ENCODE results near the gene CCDC102B.

Gene CCDC102B

GRCh38 chr18:68797871-68798270 lies at the start of gene CCDC102B:
Gene CCDC102B (plus strand): TSS chr18:68798080. CDS start chr18:68836764, 38,684 bp downstream.
- no peaks in the 10 kb centered on the region for H3K27me3 ChIP-seq (replicated peaks; ENCODE audit: control insufficient read depth, insufficient read depth, low read length)
- no peaks in the 10 kb centered on the region for H3K36me3 ChIP-seq (ENCODE audit: control insufficient read depth, insufficient read depth, low read length)
- DNase-seq (ENCODE audit: extremely low read depth, insufficient read length) = no peak
- no peak for TF ChIP-seq CTCF (IDR thresholded peaks at IDR 0.05; ENCODE audit: insufficient read depth, low read length, poor library complexity, severe bottlenecking)
- no peak within 1 kb of the TSS for H3K4me3 ChIP-seq (replicated peaks; ENCODE audit: low read depth, low read length)

- no peak for TF ChIP-seq CTCF (IDR thresholded peaks at IDR 0.05; ENCODE audit: insufficient read depth, low read length, poor library complexity, severe bottlenecking)
- DNase-seq (ENCODE audit: extremely low read depth, insufficient read length) = no peak
- Histone ChIP-seq H3K27me3 (replicated peaks; ENCODE audit: control insufficient read depth, insufficient read depth, low read length) (no peaks in the 10 kb centered on the region), H3K4me3 (replicated peaks; ENCODE audit: low read depth, low read length) (no peak overlapping the region), H3K36me3 (ENCODE audit: control insufficient read depth, insufficient read depth, low read length) (no peaks in the 10 kb centered on the region)
Measured at GRCh38 chr18:68757126-68757525, 40.8 kb upstream of the CCDC102B start.

GRCh38 chr18:68759308-68759707 lies 38.6 kb upstream of the CCDC102B start:
- TF ChIP-seq CTCF (IDR thresholded peaks at IDR 0.05; ENCODE audit: insufficient read depth, low read length, poor library complexity, severe bottlenecking) = no peak
- no peaks in the 10 kb centered on the region for H3K27me3 ChIP-seq (replicated peaks; ENCODE audit: control insufficient read depth, insufficient read depth, low read length)
- H3K36me3 ChIP-seq (ENCODE audit: control insufficient read depth, insufficient read depth, low read length) = no peaks in the 10 kb centered on the region
- H3K4me3 ChIP-seq (replicated peaks; ENCODE audit: low read depth, low read length) = no peak overlapping the region
- DNase-seq (ENCODE audit: extremely low read depth, insufficient read length) = no peak

- Histone ChIP-seq H3K27me3 (replicated peaks; ENCODE audit: control insufficient read depth, insufficient read depth, low read length) (no peaks in the 10 kb centered on the region), H3K36me3 (ENCODE audit: control insufficient read depth, insufficient read depth, low read length) (no peaks in the 10 kb centered on the region), H3K4me3 (replicated peaks; ENCODE audit: low read depth, low read length) (no peak overlapping the region)
- TF ChIP-seq CTCF (IDR thresholded peaks at IDR 0.05; ENCODE audit: insufficient read depth, low read length, poor library complexity, severe bottlenecking) = no peak
- DNase-seq (ENCODE audit: extremely low read depth, insufficient read length) = no peak
Measured at GRCh38 chr18:68763083-68763482, 34.8 kb upstream of the CCDC102B start.

GRCh38 chr18:68764016-68764415 lies 33.9 kb upstream of the CCDC102B start:
- no peak for DNase-seq (ENCODE audit: extremely low read depth, insufficient read length)
- Histone ChIP-seq H3K4me3 (replicated peaks; ENCODE audit: low read depth, low read length) (no peak overlapping the region), H3K36me3 (ENCODE audit: control insufficient read depth, insufficient read depth, low read length) (no peaks in the 10 kb centered on the region), H3K27me3 (replicated peaks; ENCODE audit: control insufficient read depth, insufficient read depth, low read length) (no peaks in the 10 kb centered on the region)
- TF ChIP-seq CTCF (IDR thresholded peaks at IDR 0.05; ENCODE audit: insufficient read depth, low read length, poor library complexity, severe bottlenecking) = no peak

- no peaks in the 10 kb centered on the region for H3K27me3 ChIP-seq (replicated peaks; ENCODE audit: control insufficient read depth, insufficient read depth, low read length)
- TF ChIP-seq CTCF (IDR thresholded peaks at IDR 0.05; ENCODE audit: insufficient read depth, low read length, poor library complexity, severe bottlenecking) = no peak
- H3K36me3 ChIP-seq (ENCODE audit: control insufficient read depth, insufficient read depth, low read length) = no peaks in the 10 kb centered on the region
- no peak for DNase-seq (ENCODE audit: extremely low read depth, insufficient read length)
- H3K4me3 ChIP-seq (replicated peaks; ENCODE audit: low read depth, low read length) = no peak overlapping the region
Measured at GRCh38 chr18:68766433-68766832, 31.4 kb upstream of the CCDC102B start.
